H1 (cell line): Measurements from ENCODE around the gene MED1. TPM values are rescaled to one million over a fixed set of nuclear protein-coding genes. Genes with fewer than 3 reads are reported as not detected.

Experiments used
- ASH2L ChIP-seq: fragments of 200-600, 300-600 bp; sonication (generic); IDR thresholded peaks from one replicate; pipeline ENCODE4 v1.7.1; 2017; ENCODE audit warnings: low read length
- CBX8 ChIP-seq: fragments of 300-800, 300-1000 bp; sonication (generic); IDR thresholded peaks from 2 replicates; pipeline ENCODE4 v1.7.1; 2016; ENCODE audit warnings: low read depth, low read length, borderline replicate concordance
- CEBPB ChIP-seq: IDR thresholded peaks from 2 replicates; pipeline ENCODE4 v1.6.1; 2012; ENCODE audit warnings: low read depth, low read length
- CHD1 ChIP-seq: IDR thresholded peaks from 2 replicates; pipeline ENCODE4 v1.6.1; 2012; ENCODE audit warnings: low read depth, low read length, improper control_type of control experiment
- CHD2 ChIP-seq: IDR thresholded peaks from 2 replicates; pipeline ENCODE4 v1.6.1; 2012; ENCODE audit warnings: low read length, improper control_type of control experiment
- CTBP2 ChIP-seq: IDR thresholded peaks from 2 replicates; pipeline ENCODE4 v1.7.0; 2011; ENCODE audit warnings: borderline replicate concordance, mild to moderate bottlenecking, moderate library complexity, mixed read lengths, low read length; ENCODE audit not compliant: insufficient read depth, insufficient read length
- CTCF ChIP-seq, 3 experiments: IDR thresholded peaks; 1 replicate in 2 of 3; 2 replicates in 1 of 3; pipeline versions ENCODE4 v1.5.1 to v1.6.1; 2011; ENCODE audit warnings: low read length in 3 of 3, mild to moderate bottlenecking in 3 of 3, inconsistent platforms in 2 of 3, low read depth in 1 of 3, moderate library complexity in 1 of 3; ENCODE audit not compliant: insufficient read depth in 1 of 3; ENCODE audit errors: control extremely low read depth in 1 of 3
- EZH2 ChIP-seq: fragments of 200-600 bp; sonication (generic); IDR thresholded peaks from 2 replicates; pipeline ENCODE4 v1.7.1; 2012; ENCODE audit warnings: low read depth, mild to moderate bottlenecking, moderate library complexity, low read length, inconsistent platforms; ENCODE audit not compliant: severe bottlenecking
- FOSL1 ChIP-seq: IDR thresholded peaks from 2 replicates; pipeline ENCODE4 v1.6.1; 2011; ENCODE audit warnings: mild to moderate bottlenecking, low read depth, low read length, moderate library complexity; ENCODE audit not compliant: insufficient read depth
- HDAC6 ChIP-seq: IDR thresholded peaks from one replicate; pipeline ENCODE4 v1.7.1; 2012; ENCODE audit warnings: low read depth, mild to moderate bottlenecking, inconsistent platforms, low read length, moderate library complexity
- JUN ChIP-seq: IDR thresholded peaks from 2 replicates; pipeline ENCODE4 v1.6.1; 2011; ENCODE audit warnings: low read depth, mild to moderate bottlenecking, improper control_type of control experiment, low read length
- KDM1A ChIP-seq: fragments of 200-600, 300-600 bp; sonication (generic); IDR thresholded peaks from 2 replicates; pipeline ENCODE4 v1.7.1; 2016; ENCODE audit warnings: mild to moderate bottlenecking, low read length, borderline replicate concordance
- NANOG ChIP-seq: IDR thresholded peaks from 2 replicates; pipeline ENCODE4 v1.6.1; 2011; ENCODE audit warnings: low read length, low read depth, mild to moderate bottlenecking, inconsistent platforms; ENCODE audit not compliant: insufficient read depth, poor library complexity, severe bottlenecking
- POLR2AphosphoS5 ChIP-seq: IDR thresholded peaks from 2 replicates; pipeline ENCODE4 v1.6.1; 2011; ENCODE audit warnings: low read depth, low read length
- SAP30 ChIP-seq: fragments of 300-600 bp; sonication (generic); IDR thresholded peaks from 2 replicates; pipeline ENCODE4 v1.7.1; 2012; ENCODE audit warnings: low read length, moderate library complexity, mild to moderate bottlenecking, inconsistent platforms; ENCODE audit not compliant: insufficient read depth, insufficient replicate concordance
- TAF1 ChIP-seq: IDR thresholded peaks from 2 replicates; pipeline ENCODE4 v1.6.1; 2011; ENCODE audit warnings: mild to moderate bottlenecking, low read depth, low read length
- TBP ChIP-seq: IDR thresholded peaks from 2 replicates; pipeline ENCODE4 v1.6.1; 2011; ENCODE audit warnings: low read depth, low read length, improper control_type of control experiment
- TCF12 ChIP-seq: IDR thresholded peaks from 2 replicates; pipeline ENCODE4 v1.6.1; 2011; ENCODE audit warnings: low read depth, mild to moderate bottlenecking, low read length
- TEAD4 ChIP-seq: IDR thresholded peaks from 2 replicates; pipeline ENCODE4 v1.6.1; 2012; ENCODE audit warnings: low read depth, low read length, inconsistent platforms, mixed read lengths
- ZNF274 ChIP-seq: IDR thresholded peaks from 2 replicates; pipeline ENCODE4 v1.7.0; 2012; ENCODE audit warnings: low read length, borderline replicate concordance; ENCODE audit errors: extremely low read depth
- polyA plus RNA-seq, 7 experiments: library from polyadenylated mRNA; depleted of rRNA in 3 of 7; stranded (reverse) in 5 of 7; unstranded in 2 of 7; fragments of >200 nt in 5 of 7; fragments of 200-250 nt in 2 of 7; gene quantifications; 1 replicate in 5 of 7; 2 replicates in 1 of 7; 4 replicates in 1 of 7; pipeline versions ENCODE4 v1.2.1 to v1.2.3, GENCODE V29; 2011 to 2013; ENCODE audit warnings: missing spikeins in 2 of 7, mixed read lengths in 2 of 7
- total RNA-seq: library from RNA; stranded (reverse); fragmentation: NEBNext Ultra II Directional; extraction: Animal tissue kit (Norgen Biotek cat#: 25700); gene quantifications from 2 replicates; pipeline ENCODE4 v1.2.1, GENCODE V29; 2021
- TF ChIP-seq, protein P1 (sequence below): IDR thresholded peaks from 2 replicates; pipeline ENCODE4 v1.6.1; 2012; ENCODE audit warnings: inconsistent platforms

MED1 gene
- total and polyA plus RNA-seq, 2 of the 8 experiments (the other 6 are each of a cell fraction or from before 2014, with no cell fraction given), result 24.7 to 56.5 TPM

GRCh38 chr17:39401412-39402243 is 49.4 kb downstream of the MED1 start, which contains the start of gene FBXL20 (continued):
- TF ChIP-seq JUN (no peak), NANOG (no peak), FOSL1 (0 out of 2 replicates have a peak, but pooled peaks have one; percentile 49), SAP30 (no peak), TAF1 (peak; percentile 87), CHD2 (no peak), CBX8 (no peak), CEBPB (no peak), HDAC6 (no peak), EZH2 (no peak), TCF12 (no peak), POLR2AphosphoS5 (peak; percentile 79), CTCF (IDR thresholded peaks at IDR 0.05; ENCODE audit: control extremely low read depth in 1 of 3, insufficient read depth in 1 of 3, low read depth in 1 of 3, low read length in 3 of 3) (no peak), CHD1 (no peak), ZNF274 (no peak), CTBP2 (peak; percentile 21), KDM1A (no peak), TEAD4 (no peak), TBP (peak; percentile 82; the same call in 1 of the 2 replicates), ASH2L (peak; percentile 62)
- TF ChIP-seq, protein P1, sequence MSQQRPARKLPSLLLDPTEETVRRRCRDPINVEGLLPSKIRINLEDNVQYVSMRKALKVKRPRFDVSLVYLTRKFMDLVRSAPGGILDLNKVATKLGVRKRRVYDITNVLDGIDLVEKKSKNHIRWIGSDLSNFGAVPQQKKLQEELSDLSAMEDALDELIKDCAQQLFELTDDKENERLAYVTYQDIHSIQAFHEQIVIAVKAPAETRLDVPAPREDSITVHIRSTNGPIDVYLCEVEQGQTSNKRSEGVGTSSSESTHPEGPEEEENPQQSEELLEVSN, result no peak
